ENCODE results near the gene ALDH2.
"Not testable (repeated sequence)": the region's sequence is repeated elsewhere in the genome, so short reads cannot be mapped to it uniquely, and the experiment has no call there.

The ALDH2 gene

GRCh38 chr12:111766608-111767361 is at the start of gene ALDH2:
TSS of gene ALDH2 (plus strand) at chr12:111766933. CDS start at chr12:111766983, 50 bp downstream.
- DNase-seq (ENCODE audit: low spot score in 2 of 2) = peak in 1 of 2 donors; percentile 44
- Mint-ChIP-seq H3K4me1 (peaks cover 38% of the 10 kb centered on the region), H3K36me3 (peaks cover 2% of the 10 kb centered on the region), H3K27ac (peak within 1 kb of the TSS; percentile 66), H3K4me3 (peak within 1 kb of the TSS; percentile 88), H3K9me3 (peaks cover 3% of the 10 kb centered on the region), H3K27me3 (peaks cover 2% of the 10 kb centered on the region)
- ATAC-seq (ENCODE audit: low read depth) = peak; percentile 54

GRCh38 chr12:111719316-111719715 is 47.4 kb upstream of the ALDH2 start:
- not testable (repeated sequence) for H3K27me3 Mint-ChIP-seq; H3K27ac Mint-ChIP-seq; H3K4me3 Mint-ChIP-seq; ATAC-seq (ENCODE audit: low read depth); H3K4me1 Mint-ChIP-seq; DNase-seq (ENCODE audit: low spot score in 2 of 2); H3K9me3 Mint-ChIP-seq
- peaks cover 11% of the 10 kb centered on the region for H3K36me3 Mint-ChIP-seq

GRCh38 chr12:111720457-111720856 is 46.3 kb upstream of the ALDH2 start:
- DNase-seq (ENCODE audit: low spot score in 2 of 2) (no peak), ATAC-seq (ENCODE audit: low read depth) (no peak)
- Mint-ChIP-seq H3K36me3 (peaks cover 17% of the 10 kb centered on the region), H3K9me3 (no peaks in the 10 kb centered on the region), H3K27me3 (no peaks in the 10 kb centered on the region), H3K4me1 (no peaks in the 10 kb centered on the region), H3K4me3 (no peak overlapping the region), H3K27ac (no peak overlapping the region)

- H3K27me3 Mint-ChIP-seq; H3K4me3 Mint-ChIP-seq; H3K27ac Mint-ChIP-seq; DNase-seq (ENCODE audit: low spot score in 2 of 2); H3K9me3 Mint-ChIP-seq; H3K4me1 Mint-ChIP-seq; ATAC-seq (ENCODE audit: low read depth): not testable (repeated sequence)
- H3K36me3 Mint-ChIP-seq = peaks cover 13% of the 10 kb centered on the region
Observed at GRCh38 chr12:111723646-111724360, 42.9 kb upstream of the ALDH2 start.

- no peak overlapping the region for H3K27ac Mint-ChIP-seq
- H3K27me3 Mint-ChIP-seq = no peaks in the 10 kb centered on the region
- ATAC-seq (ENCODE audit: low read depth) (no peak), DNase-seq (ENCODE audit: low spot score in 2 of 2) (no peak)
- H3K36me3 Mint-ChIP-seq = peaks cover 22% of the 10 kb centered on the region
- peaks cover 6% of the 10 kb centered on the region for H3K4me1 Mint-ChIP-seq
- H3K9me3 Mint-ChIP-seq = no peaks in the 10 kb centered on the region
- H3K4me3 Mint-ChIP-seq = no peak overlapping the region
Observed at GRCh38 chr12:111728795-111729194, 37.9 kb upstream of the ALDH2 start.

- peaks cover 6% of the 10 kb centered on the region for H3K4me1 Mint-ChIP-seq
- no peaks in the 10 kb centered on the region for H3K27me3 Mint-ChIP-seq
- peak; percentile 52 for ATAC-seq (ENCODE audit: low read depth)
- H3K9me3 Mint-ChIP-seq = no peaks in the 10 kb centered on the region
- H3K4me3 Mint-ChIP-seq = peak overlapping the region; percentile 29
- H3K36me3 Mint-ChIP-seq = peaks cover 23% of the 10 kb centered on the region
- no peak for DNase-seq (ENCODE audit: low spot score in 2 of 2)
- H3K27ac Mint-ChIP-seq = peak overlapping the region; percentile 84
Observed at GRCh38 chr12:111730420-111730819, 36.3 kb upstream of the ALDH2 start.

GRCh38 chr12:111732786-111733185 is 33.9 kb upstream of the ALDH2 start:
- Mint-ChIP-seq H3K27ac (no peak overlapping the region), H3K4me1 (peaks cover 6% of the 10 kb centered on the region), H3K27me3 (no peaks in the 10 kb centered on the region), H3K4me3 (no peak overlapping the region), H3K9me3 (no peaks in the 10 kb centered on the region), H3K36me3 (peaks cover 27% of the 10 kb centered on the region)
- DNase-seq (ENCODE audit: low spot score in 2 of 2) = no peak
- ATAC-seq (ENCODE audit: low read depth) = no peak

GRCh38 chr12:111733340-111733915 is 33.3 kb upstream of the ALDH2 start:
- Mint-ChIP-seq H3K4me1 (peaks cover 6% of the 10 kb centered on the region), H3K27ac (no peak overlapping the region), H3K36me3 (peaks cover 27% of the 10 kb centered on the region), H3K9me3 (no peaks in the 10 kb centered on the region), H3K4me3 (no peak overlapping the region), H3K27me3 (no peaks in the 10 kb centered on the region)
- ATAC-seq (ENCODE audit: low read depth) (no peak), DNase-seq (ENCODE audit: low spot score in 2 of 2) (no peak)

GRCh38 chr12:111739524-111739923 is 27.2 kb upstream of the ALDH2 start:
- not testable (repeated sequence) for H3K9me3 Mint-ChIP-seq; H3K4me1 Mint-ChIP-seq; DNase-seq (ENCODE audit: low spot score in 2 of 2); H3K4me3 Mint-ChIP-seq; H3K27ac Mint-ChIP-seq; ATAC-seq (ENCODE audit: low read depth); H3K27me3 Mint-ChIP-seq
- peaks cover 15% of the 10 kb centered on the region for H3K36me3 Mint-ChIP-seq

- no peak for ATAC-seq (ENCODE audit: low read depth)
- H3K4me1 Mint-ChIP-seq = no peaks in the 10 kb centered on the region
- no peak for DNase-seq (ENCODE audit: low spot score in 2 of 2)
- peaks cover 26% of the 10 kb centered on the region for H3K36me3 Mint-ChIP-seq
- no peaks in the 10 kb centered on the region for H3K27me3 Mint-ChIP-seq
- H3K4me3 Mint-ChIP-seq = no peak overlapping the region
- peak overlapping the region; percentile 45 for H3K27ac Mint-ChIP-seq
- H3K9me3 Mint-ChIP-seq = no peaks in the 10 kb centered on the region
Observed at GRCh38 chr12:111741235-111741812, 25.4 kb upstream of the ALDH2 start.

- ATAC-seq (ENCODE audit: low read depth) = no peak
- no peaks in the 10 kb centered on the region for H3K9me3 Mint-ChIP-seq
- H3K27me3 Mint-ChIP-seq = no peaks in the 10 kb centered on the region
- H3K27ac Mint-ChIP-seq = no peak overlapping the region
- H3K4me3 Mint-ChIP-seq = no peak overlapping the region
- peaks cover 25% of the 10 kb centered on the region for H3K36me3 Mint-ChIP-seq
- H3K4me1 Mint-ChIP-seq = no peaks in the 10 kb centered on the region
- DNase-seq (ENCODE audit: low spot score in 2 of 2) = no peak
Observed at GRCh38 chr12:111745211-111745610, 21.5 kb upstream of the ALDH2 start.

GRCh38 chr12:111747333-111747732 is 19.4 kb upstream of the ALDH2 start:
- no peak overlapping the region for H3K4me3 Mint-ChIP-seq
- DNase-seq (ENCODE audit: low spot score in 2 of 2) (no peak), ATAC-seq (ENCODE audit: low read depth) (no peak)
- no peaks in the 10 kb centered on the region for H3K27me3 Mint-ChIP-seq
- peaks cover 24% of the 10 kb centered on the region for H3K36me3 Mint-ChIP-seq
- H3K27ac Mint-ChIP-seq = no peak overlapping the region
- no peaks in the 10 kb centered on the region for H3K9me3 Mint-ChIP-seq
- no peaks in the 10 kb centered on the region for H3K4me1 Mint-ChIP-seq

GRCh38 chr12:111748151-111748672 is 18.5 kb upstream of the ALDH2 start:
- DNase-seq (ENCODE audit: low spot score in 2 of 2) (no peak), ATAC-seq (ENCODE audit: low read depth) (no peak)
- Mint-ChIP-seq H3K4me3 (no peak overlapping the region), H3K36me3 (peaks cover 22% of the 10 kb centered on the region), H3K9me3 (no peaks in the 10 kb centered on the region), H3K27me3 (no peaks in the 10 kb centered on the region), H3K27ac (no peak overlapping the region), H3K4me1 (no peaks in the 10 kb centered on the region)

- Mint-ChIP-seq H3K4me1 (no peaks in the 10 kb centered on the region), H3K27me3 (no peaks in the 10 kb centered on the region), H3K36me3 (peaks cover 22% of the 10 kb centered on the region), H3K27ac (no peak overlapping the region), H3K9me3 (no peaks in the 10 kb centered on the region), H3K4me3 (no peak overlapping the region)
- DNase-seq (ENCODE audit: low spot score in 2 of 2) (no peak), ATAC-seq (ENCODE audit: low read depth) (no peak)
Observed at GRCh38 chr12:111748867-111749266, 17.9 kb upstream of the ALDH2 start.

Measured in memory B cell (primary cell).